Pancreas (tissue), 10 donors: ENCODE data around the gene TMEM150A. TPM values are rescaled to one million over a fixed set of nuclear protein-coding genes. Genes with fewer than 3 reads are reported as not detected.
"Not testable (repeated sequence)": the region's sequence is repeated elsewhere in the genome, so short reads cannot be mapped to it uniquely, and the experiment has no call there.

Source experiments
- ATAC-seq, 4 donors: fragments of 200-7000 bp; cut with Tn5 transposase; one replicate each; pipeline versions ENCODE4 v1.8.0 to v1.9.1; 2020; ENCODE audit warnings: mild to moderate bottlenecking in 4 of 4, moderate library complexity in 4 of 4
- DNase-seq, 6 donors: peaks; one replicate each; pipeline ENCODE4 v3.0.0-alpha.2; 2020
- FAIRE-seq: peaks from 2 replicates; lab custom pipeline; 2012; peaks lifted over from hg19 to GRCh38; lab: Jason Lieb, UNC
- H3K27ac ChIP-seq, 4 donors: fragments of 200-600 bp; sonication (generic); 1 replicate in 3 of 4; 2 replicates in 1 of 4; pipeline versions ENCODE4 v1.5.0 to v1.8.0; 2020
- H3K27me3 ChIP-seq, 4 donors: fragments of 200-600 bp; one replicate each; pipeline ENCODE4 v1.8.0; 2021
- H3K36me3 ChIP-seq, 3 donors: fragments of 200-600 bp; sonication (generic) in 1 of 3; one replicate each; pipeline versions ENCODE4 v1.5.0 to v1.8.0; 2020 to 2021
- H3K4me1 ChIP-seq, 3 donors: fragments of 200-600 bp; one replicate each; pipeline ENCODE4 v1.8.0; 2021
- H3K4me3 ChIP-seq, 4 donors: fragments of 200-600 bp; sonication (generic) in 2 of 4; one replicate each; pipeline versions ENCODE4 v1.5.0 to v1.8.0; 2020 to 2021
- H3K9me3 ChIP-seq, 4 donors: fragments of 200-600 bp; one replicate each; pipeline ENCODE4 v1.8.0; 2021
- WGBS, 2 donors: extraction: QIAGEN DNeasy Blood & Tissue Kit; methylation state at CpG; one replicate each; pipeline ENCODE4 v1.1.7; 2013; 5-methylcytosine and 5-hydroxymethylcytosine counted together
- intact Hi-C, 3 donors: fragments of 100-400 bp; cut with DNase I; formaldehyde crosslinking; loops; one replicate each; pipeline versions ENCODE4 v1.11.1 to v1.14.2; 2022
- polyA plus RNA-seq, 2 donors: library from polyadenylated mRNA; stranded (reverse); fragments of 200-250 nt; gene quantifications; one replicate each; pipeline ENCODE4 v1.2.3, GENCODE V29; 2013
- total RNA-seq, 6 donors: library from RNA; stranded (reverse); fragmentation: NEBNext Ultra II Directional in 4 of 6; extraction: Animal tissue kit (Norgen Biotek cat#: 25700) in 4 of 6; gene quantifications; one replicate each; pipeline versions ENCODE4 v1.2.1 to v1.2.4, GENCODE V29; 2021 to 2023
- TF ChIP-seq, protein P1 (sequence below), 4 donors: fragments of 200-600 bp; sonication (generic) in 3 of 4; IDR thresholded peaks; one replicate each; pipeline versions ENCODE4 v1.5.0 to v1.8.0; 2021; ENCODE audit warnings: antibody characterized with exemption in 4 of 4
- donor health status: healthy with polysubstance abuse.
- donor health status: DM: no; HTN: no; CAD: no; lungs with moderate emphysema.
- donor health status: DM: no; HTN: no; CAD: no.
- donor health status: control.
- donor health status: control.
- donor health status: Bipolar disorder and iron deficiency.
- donor health status: DM: yes; HTN: yes; CAD: no.
- donor health status: DM: no; HTN: no; CAD: no.
- donor health status: DM: no; HTN: no; CAD: no.
- donor health status: DM: yes; HTN: yes; CAD: no.

TMEM150A gene
- total and polyA plus RNA-seq, 8 donors = 14.8 to 47.6 (median 18.3) TPM

DNA sequence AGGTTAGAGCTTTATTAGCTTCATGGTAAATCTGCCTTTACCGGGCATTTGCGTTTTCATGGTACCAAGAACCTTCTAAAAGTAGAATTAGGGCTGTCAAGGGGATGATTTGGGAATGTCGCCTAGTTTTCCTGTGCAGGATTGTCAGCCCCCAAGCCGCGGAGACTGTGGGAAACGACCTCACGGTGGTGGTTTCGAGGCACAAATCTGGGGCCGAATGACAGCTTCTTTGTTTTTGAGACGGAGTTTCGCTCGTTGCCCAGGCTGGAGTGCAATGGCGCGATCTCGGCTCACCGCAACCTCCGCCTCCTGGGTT, 12.9 kb upstream of the TMEM150A start:
- ATAC-seq = no peak
- Histone ChIP-seq H3K36me3 (peaks cover 0 to 13% (median 0%) of the 10 kb centered on the region in 3 donors), H3K27me3 (no peaks in the 10 kb centered on the region), H3K9me3 (no peaks in the 10 kb centered on the region), H3K27ac (peak overlapping the region in 2 of 4 donors; percentile 69 to 71), H3K4me3 (peak overlapping the region in 2 of 4 donors; percentile 84 to 98), H3K4me1 (peaks cover 5 to 14% (median 11%) of the 10 kb centered on the region in 3 donors)
- intact Hi-C loops = no loop called here
- DNase-seq = peak in 1 of 6 donors; percentile 39
- WGBS, 2 donors = 83% methylated on average over 17 of the region's 17 CpGs
- no peak for FAIRE-seq
- TF ChIP-seq, protein P1, sequence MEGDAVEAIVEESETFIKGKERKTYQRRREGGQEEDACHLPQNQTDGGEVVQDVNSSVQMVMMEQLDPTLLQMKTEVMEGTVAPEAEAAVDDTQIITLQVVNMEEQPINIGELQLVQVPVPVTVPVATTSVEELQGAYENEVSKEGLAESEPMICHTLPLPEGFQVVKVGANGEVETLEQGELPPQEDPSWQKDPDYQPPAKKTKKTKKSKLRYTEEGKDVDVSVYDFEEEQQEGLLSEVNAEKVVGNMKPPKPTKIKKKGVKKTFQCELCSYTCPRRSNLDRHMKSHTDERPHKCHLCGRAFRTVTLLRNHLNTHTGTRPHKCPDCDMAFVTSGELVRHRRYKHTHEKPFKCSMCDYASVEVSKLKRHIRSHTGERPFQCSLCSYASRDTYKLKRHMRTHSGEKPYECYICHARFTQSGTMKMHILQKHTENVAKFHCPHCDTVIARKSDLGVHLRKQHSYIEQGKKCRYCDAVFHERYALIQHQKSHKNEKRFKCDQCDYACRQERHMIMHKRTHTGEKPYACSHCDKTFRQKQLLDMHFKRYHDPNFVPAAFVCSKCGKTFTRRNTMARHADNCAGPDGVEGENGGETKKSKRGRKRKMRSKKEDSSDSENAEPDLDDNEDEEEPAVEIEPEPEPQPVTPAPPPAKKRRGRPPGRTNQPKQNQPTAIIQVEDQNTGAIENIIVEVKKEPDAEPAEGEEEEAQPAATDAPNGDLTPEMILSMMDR (IDR thresholded peaks at IDR 0.05) = no peak

DNA sequence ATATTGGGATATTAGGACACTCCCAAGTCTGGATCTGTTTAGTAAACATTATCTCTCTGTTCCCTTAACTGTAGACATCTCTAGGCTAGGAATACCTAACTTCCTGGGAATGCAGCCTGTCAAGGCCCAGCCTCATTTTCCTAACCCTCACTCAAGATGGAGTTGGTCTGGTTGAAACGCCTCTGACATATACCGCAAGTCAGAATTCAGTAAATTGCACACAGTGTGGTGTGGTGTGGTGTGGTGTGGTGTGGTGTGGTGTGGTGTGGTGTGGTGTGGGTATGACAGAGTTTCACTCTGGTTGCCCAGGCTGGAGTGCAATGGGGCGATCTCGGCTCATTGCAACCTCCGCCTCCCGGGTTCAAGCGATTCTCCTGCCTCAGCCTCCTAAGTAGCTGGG, 12.3 kb upstream of the TMEM150A start:
- H3K4me1 ChIP-seq = peaks cover 5 to 20% (median 11%) of the 10 kb centered on the region in 3 donors
- peak in 1 of 6 donors; percentile 39 for DNase-seq
- H3K27me3 ChIP-seq, H3K9me3 ChIP-seq, H3K4me3 ChIP-seq, intact Hi-C loops, H3K36me3 ChIP-seq, H3K27ac ChIP-seq, ATAC-seq, FAIRE-seq: not testable (repeated sequence)
- WGBS, 2 donors = 92 to 97% methylated on average over 7 of the region's 7 CpGs

DNA sequence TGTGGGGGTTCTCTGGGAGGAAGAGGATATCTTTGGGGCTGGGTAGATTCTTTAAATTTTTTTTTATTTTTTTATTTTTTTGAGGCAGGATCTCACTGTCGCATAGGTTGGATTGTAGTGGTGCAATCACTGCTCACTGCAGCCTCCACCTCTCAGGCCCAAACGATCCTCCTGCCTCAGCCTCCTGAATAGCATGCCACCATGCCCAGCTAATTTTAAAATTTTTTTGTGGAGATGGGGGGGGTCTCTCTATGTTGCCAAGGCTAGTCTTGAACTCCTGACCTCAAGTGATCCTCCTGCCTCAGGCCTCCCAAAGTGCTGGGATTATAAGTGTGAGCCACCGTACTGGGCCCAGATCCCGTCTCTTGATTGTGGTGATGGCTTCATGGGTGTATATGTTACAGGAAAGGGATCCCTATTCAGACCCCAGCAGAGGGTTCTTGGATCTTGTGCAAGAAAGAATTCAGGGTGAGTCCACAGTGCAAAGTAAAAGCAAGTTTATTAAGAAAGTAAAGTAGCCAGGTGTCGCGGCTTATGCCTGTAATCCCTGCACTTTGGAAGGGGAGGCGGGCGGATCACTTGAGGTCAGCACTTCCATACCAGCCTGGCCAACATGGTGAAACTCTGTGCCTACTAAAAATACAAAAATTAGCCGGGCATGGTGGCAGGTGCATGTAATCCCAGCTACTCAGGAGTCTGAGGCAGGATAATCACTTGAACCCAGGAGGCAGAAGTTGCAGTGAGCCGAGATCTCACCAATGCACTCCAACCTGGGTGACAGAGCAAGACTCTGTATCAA, 11.4 kb upstream of the TMEM150A start:
- H3K36me3 ChIP-seq = no peaks in the 10 kb centered on the region
- FAIRE-seq (no peak), DNase-seq (peak in 1 of 6 donors; percentile 13), ATAC-seq (no peak)
- 81 to 87% methylated on average over 10 of the region's 10 CpGs for WGBS, 2 donors
- no peak overlapping the region for H3K4me3 ChIP-seq
- H3K9me3 ChIP-seq = no peaks in the 10 kb centered on the region
- intact Hi-C loops = no loop called here
- TF ChIP-seq, protein P1 (IDR thresholded peaks at IDR 0.05) = no peak
- peaks cover 5 to 23% (median 11%) of the 10 kb centered on the region in 3 donors for H3K4me1 ChIP-seq
- H3K27me3 ChIP-seq = no peaks in the 10 kb centered on the region
- no peak overlapping the region for H3K27ac ChIP-seq

DNA sequence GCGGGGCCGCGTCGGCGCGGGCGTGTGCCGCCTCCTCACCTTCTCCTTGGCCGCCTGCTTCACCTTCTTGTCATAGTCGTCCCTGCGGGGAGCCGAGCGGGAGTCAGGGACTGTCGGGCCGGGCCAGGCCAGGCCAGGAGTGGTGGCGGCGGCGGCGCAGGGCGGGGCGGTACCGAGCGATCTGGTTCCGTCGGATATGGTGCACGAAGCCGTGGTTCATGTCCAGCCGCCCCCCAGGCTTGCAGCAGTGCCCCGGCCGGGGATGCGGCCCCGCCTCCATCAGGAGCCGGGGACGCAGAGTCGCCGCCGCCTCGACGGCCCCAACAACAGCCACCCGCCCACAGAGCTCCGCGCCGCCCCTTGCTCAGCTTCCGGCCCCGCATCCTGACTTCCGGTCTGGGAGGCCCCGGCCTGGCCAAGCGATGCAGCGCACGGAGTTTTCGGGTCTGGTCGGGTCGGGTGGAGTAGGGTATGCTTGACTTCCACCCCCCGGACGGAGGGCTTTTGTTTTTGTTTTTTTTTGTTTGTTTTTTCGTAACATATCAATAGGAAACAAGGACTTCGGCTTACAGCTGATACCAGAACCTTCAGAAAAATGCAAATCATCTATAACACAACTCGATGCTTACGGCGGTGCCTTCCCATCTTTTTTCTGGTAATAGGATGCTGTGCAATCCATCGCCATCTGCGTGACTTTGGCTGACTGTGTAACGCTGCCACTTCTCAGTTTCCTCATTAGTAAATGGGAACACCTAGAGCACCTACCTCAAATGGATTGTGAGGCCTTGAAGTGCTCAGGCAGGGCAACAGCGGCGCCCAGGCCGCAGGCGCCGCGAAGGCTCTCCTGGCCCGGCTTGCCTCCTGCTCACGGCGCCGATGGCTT, 9.4 kb upstream of the TMEM150A start, which contains the start of gene C2orf68:
Gene C2orf68, minus strand, starts transcription at position 362 of the 883 bp plus-strand sequence. Its CDS starts 82 bp downstream, at position 280.
- intact Hi-C loops = no loop called here
- Histone ChIP-seq H3K4me3 (peak within 1 kb of the TSS; percentile 57 to 91 (median 72)), H3K4me1 (peaks cover under 1 to 18% (median 3%) of the 10 kb centered on the region in 3 donors), H3K36me3 (no peaks in the 10 kb centered on the region), H3K9me3 (no peaks in the 10 kb centered on the region), H3K27ac (peak within 1 kb of the TSS; percentile 51 to 78 (median 64)), H3K27me3 (no peaks in the 10 kb centered on the region)
- peak; percentile 85 to 91 (median 88) for ATAC-seq
- TF ChIP-seq, protein P1 (IDR thresholded peaks at IDR 0.05) = no peak
- WGBS, 2 donors = 7 to 16% methylated on average over 29 to 73 of the region's 73 CpGs
- DNase-seq = peak; percentile 87 to 95 (median 90)
- no peak for FAIRE-seq

DNA sequence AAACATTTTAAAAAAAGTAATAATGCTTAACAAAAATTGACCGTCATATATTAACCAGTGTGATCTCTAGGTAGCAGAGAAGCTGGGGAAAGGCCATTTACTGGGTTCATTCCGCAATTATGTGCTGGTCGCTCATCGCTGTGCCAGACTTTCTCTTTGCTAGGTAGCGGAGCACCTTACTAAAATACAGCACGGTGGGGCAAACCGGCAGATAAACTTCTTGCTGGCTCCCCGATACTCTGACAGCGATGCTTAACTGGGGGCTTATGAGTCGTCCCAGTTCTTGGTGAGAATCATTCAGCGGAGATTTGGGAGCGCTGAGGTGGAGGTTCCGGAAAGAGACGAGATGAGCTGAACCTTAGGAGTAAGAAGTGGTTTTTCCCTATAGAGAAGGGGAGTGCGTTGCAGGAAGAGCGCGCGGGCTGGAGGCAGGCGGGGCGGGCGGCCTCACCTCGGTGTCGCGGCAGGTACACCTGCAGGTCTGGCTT, 8.8 kb upstream of the TMEM150A start:
- intact Hi-C loops = no loop called here
- H3K27me3 ChIP-seq = no peaks in the 10 kb centered on the region
- H3K9me3 ChIP-seq = no peaks in the 10 kb centered on the region
- peaks cover 0 to 17% (median 0%) of the 10 kb centered on the region in 3 donors for H3K4me1 ChIP-seq
- no peak for DNase-seq
- 2 to 3% methylated on average over 23 to 24 of the region's 24 CpGs for WGBS, 2 donors
- peak in 2 of 4 donors; percentile 36 to 45 for ATAC-seq
- no peak for FAIRE-seq
- H3K27ac ChIP-seq = peak overlapping the region; percentile 51 to 78 (median 64)
- no peaks in the 10 kb centered on the region for H3K36me3 ChIP-seq
- H3K4me3 ChIP-seq = peak overlapping the region; percentile 57 to 91 (median 72)
- TF ChIP-seq, protein P1 (IDR thresholded peaks at IDR 0.05) = no peak
